Stimulated activated naive CD8-positive, alpha-beta T cell treated with anti-CD3 and anti-CD28 coated beads, Interleukin-15, Interleukin-2, amounts not matched to agents 100 U/mL and 50 U/mL, for 24 hours (primary cell): Measurements from ENCODE around the gene ADM5.
A peak's percentile ranks its signal among the peaks of the same experiment; 100 is the strongest.
"Not testable (repeated sequence)": the region's sequence is repeated elsewhere in the genome, so short reads cannot be mapped to it uniquely, and the experiment has no call there.

Experiments
- ATAC-seq: fragments of 150-1000 bp; cut with Tn5 transposase; one replicate; pipeline ENCODE4 v1.10.0; 2021
- DNase-seq: peaks from one replicate; pipeline ENCODE4 v3.0.0; 2021

Gene ADM5

DNA sequence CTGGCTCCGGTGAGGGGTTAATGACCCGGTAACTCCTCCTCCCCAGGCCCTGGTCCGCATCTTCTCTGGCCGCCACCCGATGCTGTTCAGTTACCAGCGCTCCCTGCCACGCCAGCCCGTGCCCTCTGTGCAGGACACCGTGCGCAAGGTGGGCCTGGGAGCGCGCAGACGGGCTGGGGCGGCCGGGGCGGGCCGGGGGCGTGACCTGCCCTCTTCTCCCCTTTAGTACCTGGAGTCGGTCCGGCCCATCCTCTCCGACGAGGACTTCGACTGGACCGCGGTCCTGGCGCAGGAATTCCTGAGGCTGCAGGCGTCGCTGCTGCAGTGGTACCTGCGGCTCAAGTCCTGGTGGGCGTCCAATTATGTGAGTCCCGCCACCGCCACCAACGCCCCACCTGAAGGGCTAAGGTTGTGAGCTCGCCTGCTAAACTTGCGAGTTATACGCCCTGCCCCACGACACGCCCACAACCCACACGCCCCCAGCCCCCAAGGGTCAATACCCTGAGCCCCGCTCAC lies 11.9 kb downstream of the ADM5 start:
- DNase-seq = no peak

DNA sequence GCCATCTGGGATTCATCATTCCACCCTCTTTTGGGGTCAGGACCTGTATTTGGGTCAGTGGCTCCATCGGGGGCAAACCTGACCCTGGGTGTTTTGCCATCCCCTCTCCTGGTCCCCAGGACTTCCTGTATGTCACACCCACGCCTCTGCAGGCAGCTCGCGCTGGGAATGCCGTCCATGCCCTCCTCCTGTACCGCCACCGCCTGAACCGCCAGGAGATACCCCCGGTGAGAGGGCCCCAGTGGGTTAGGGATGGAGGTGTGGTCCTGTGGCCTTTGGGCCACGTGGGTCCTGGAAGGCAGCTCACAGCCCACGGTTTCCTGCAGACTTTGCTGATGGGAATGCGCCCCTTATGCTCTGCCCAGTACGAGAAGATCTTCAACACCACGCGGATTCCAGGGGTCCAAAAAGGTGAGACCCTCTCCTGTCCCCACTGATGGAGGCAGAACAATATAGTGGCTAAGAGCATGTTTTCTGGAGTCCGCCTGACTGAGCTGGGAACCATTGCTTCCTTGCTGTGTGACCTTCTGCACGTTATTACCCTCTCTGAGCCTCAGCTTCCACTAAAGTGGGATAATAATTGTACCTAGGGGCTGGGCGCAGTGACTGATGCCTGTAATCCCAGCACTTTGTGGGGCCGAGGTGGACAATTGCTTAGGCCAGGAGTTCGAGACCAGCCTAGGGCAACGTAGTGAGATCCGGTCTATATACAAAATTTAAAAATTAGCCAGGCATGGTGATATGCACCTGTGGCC lies 15.7 kb downstream of the ADM5 start:
- ATAC-seq = no peak
- DNase-seq = no peak

More for the DNA sequence above, 11.9 kb downstream of the ADM5 start:
- ATAC-seq = peak; percentile 25

DNA sequence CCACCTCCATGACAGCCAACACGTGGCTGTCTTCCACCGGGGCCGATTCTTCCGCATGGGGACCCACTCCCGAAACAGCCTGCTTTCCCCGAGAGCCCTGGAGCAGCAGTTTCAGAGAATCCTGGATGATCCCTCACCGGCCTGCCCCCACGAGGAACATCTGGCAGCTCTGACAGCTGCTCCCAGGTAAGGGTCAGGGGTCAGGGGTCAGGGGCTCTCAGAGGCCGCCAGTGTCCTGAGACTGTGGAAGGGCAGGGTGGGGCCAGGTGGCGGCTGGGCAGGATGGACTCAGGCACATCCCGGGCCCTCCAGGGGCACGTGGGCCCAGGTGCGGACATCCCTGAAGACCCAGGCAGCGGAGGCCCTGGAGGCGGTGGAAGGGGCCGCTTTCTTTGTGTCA lies 16.5 kb downstream of the ADM5 start:
- ATAC-seq (no peak), DNase-seq (no peak)

DNA sequence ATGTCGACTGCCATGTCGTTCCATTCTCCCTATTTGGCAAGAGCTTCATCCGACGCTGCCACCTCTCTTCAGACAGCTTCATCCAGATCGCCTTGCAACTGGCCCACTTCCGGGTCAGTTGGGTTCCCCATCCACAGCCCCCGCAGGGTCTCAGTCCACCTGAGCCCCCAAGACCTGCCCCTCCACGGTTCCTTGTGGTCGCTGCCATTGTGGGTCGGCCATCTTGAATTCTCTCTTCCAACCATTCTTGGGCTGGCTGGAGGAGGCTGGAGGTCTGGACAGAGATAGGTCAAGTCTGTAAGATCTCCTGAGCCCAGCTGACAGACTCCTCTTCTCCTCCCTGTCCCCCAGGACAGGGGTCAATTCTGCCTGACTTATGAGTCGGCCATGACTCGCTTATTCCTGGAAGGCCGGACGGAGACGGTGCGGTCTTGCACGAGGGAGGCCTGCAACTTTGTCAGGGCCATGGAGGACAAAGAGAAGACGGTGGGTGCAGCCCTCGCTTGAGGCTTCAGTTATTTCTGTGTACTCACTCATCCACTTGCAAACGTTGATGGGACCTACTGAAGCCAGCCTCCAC lies 21.1 kb downstream of the ADM5 start:
- ATAC-seq (no peak), DNase-seq (no peak)

DNA sequence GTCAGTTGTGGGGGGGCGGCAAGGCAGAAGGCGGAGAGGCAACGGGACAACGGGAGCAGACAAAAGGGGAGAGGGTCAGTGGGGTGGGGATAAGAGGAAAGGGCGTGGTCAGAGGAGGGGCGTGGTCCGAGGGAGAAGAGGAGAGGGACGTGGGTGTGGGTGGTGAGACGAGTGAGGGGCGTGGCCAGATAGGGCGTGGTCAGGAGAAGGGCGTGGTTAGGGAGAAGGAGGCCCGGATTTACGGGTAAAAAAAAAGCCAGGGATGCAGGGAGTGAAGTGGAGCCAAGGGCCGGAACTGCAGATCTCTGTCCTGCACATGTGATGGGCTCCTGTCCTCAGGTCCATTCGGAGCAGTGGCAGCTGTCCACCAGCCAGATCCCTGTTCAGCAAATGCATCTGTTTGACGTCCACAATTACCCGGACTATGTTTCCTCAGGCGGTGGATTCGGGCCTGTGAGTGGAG lies 23.0 kb downstream of the ADM5 start:
- ATAC-seq = no peak
- DNase-seq = no peak

DNA sequence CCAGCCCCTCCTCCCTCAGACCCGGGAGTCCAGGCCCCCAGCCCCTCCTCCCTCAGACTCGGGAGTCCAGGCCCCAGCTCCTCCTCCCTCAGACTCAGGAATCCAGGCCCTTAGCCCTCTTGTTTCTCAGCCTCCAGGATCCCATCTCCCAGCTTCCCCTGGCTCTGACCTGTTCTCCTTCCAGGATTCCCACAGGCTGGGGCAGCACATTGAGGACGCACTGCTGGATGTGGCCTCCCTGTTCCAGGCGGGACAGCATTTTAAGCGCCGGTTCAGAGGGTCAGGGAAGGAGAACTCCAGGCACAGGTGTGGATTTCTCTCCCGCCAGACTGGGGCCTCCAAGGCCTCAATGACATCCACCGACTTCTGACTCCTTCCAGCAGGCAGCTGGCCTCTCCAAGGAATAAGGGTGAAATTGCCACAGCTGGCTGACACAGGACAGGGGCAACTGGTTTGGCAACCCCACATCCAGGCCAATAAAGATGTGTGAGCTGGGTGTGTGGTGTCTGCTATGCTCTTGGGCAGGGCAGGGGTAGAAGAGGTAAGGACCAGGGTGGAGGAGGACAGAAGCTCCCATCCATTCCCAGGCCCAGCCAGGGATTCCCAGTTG lies 23.9 kb downstream of the ADM5 start:
- ATAC-seq = no peak
- no peak for DNase-seq

DNA sequence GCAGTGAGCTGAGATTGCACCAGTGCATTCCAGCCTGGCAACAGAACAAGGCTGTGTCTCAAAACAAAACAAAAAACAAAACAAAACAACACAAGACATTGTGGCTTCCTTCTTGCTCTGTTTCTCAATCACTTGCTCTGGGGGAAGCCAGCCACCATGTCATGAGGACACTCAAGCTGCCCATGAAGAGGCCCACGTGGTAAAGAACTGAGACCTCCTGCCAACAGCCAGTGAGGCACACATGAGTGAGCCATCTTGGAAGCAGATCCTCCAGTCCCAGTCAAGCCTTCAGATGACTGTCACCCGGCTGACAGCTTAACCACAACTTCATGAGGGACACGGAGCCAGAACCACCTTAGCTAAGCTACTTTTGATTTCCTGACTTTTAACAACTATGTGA lies 26.8 kb downstream of the ADM5 start:
- DNase-seq (no peak), ATAC-seq (no peak)

DNA sequence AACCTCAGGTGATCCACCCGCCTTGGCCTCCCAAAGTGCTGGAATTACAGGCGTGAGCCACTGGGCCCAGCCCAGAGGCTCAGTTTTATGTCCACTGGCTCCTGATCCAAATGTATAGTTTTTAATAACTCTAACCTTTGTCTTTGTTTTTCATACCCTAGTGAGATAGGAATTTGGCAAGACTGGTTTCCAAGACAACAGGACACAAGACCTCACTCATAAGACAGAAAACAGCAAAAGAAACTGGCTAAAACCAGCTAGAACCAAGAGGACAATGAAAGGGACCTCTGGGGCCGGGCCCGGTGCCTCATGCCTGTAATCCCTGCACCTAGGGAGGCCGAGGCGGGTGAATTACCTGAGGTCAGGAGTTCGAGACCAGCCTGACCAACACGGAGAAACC lies 29.1 kb downstream of the ADM5 start:
- DNase-seq = no peak
- no peak for ATAC-seq

DNA sequence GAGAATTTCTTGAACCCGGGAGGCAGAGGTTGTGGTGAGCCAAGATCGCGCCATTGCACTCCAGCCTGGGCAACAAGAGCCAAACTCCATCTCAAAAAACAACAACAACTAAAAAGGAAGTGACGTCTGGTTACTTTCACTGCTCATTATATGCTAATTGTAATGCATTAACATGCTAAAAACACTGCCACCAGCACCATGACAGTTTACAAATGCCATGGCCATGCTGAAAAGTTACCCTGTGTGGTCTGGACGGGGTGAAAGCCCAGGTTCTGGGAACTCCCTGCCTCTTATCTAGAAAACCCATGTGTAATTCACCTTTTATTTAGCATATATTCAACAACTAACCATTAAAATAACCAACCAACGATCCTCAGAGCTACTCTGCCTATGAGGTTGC lies 29.6 kb downstream of the ADM5 start:
- ATAC-seq = no peak

DNA sequence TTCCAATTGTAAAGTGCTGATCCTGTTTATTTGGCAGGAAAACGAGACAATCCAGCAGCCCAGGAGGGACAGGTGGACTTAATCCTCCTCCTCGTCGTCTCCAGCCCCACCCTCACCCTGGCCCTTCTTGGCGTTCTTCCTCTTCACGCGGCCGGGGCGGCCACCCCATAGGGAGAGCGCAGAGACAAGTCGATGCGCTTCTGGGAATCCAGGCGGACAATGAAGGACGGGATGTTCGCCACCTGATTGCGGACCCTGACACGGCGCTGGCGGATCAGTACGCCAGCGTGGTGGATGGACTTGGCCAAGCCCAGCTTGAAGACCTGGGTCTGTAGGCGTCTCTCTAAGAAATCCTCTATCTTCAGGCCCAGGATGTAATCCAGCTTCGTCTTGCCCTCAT lies 30.0 kb downstream of the ADM5 start:
- not testable (repeated sequence) for DNase-seq, ATAC-seq

More for the DNA sequence above, 29.6 kb downstream of the ADM5 start:
- DNase-seq = no peak

DNA sequence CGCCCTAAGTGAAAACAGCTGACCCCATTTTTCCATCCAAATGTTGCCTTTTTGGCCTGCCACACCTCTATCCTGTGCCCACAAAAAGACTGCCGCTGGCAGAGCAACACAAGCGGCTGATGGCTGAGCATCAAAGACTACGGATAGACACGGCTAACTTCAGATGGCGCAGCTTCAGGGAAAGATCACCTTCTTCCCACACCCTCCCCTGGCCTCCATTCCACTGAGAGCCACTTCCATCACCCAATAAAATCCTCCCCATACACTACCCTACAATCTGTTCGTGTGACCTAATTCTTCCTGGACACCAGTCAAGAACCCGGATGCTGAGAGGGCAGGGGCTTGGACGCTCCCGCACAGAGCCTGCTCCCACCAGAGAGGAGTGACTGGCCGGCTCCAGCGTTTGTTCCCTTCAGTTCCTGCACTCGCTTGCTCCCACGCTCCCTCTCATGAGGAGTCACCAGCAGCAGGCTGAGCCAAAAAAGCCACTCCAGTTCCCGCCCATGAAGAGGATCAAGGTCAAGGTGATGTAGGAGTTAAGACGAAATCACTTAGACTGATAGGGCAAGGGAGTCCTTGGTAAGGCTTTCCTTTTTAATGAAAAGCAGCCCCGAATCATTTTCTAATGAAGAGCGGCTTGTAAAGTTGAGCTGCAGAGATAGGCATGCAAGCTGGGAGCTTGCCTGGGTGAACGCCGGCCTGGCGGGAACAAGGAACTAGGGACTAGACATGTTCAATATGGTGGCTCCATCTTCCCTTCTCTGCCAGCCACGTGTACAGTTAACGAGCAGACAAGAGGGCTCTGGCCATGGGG lies 38.0 kb downstream of the ADM5 start:
- DNase-seq = no peak
- no peak for ATAC-seq

DNA sequence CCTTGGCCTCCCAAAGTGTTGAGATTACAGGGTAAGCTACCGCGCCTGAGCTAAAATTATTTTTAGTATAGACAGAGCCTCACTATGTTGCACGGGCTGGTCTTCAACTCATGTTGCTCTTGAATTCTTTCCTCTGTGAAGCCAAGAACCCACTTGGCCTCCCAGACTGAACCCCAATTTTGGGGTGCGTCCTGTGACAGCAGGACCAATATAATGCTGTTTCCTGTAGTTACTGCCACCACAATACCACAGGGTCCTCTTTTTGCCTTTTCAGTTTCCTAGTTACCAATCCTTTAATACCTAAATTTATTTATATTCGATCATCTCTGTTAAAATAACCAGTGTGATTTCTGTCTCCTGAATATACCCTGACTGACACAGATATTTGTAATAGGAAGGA lies 40.8 kb downstream of the ADM5 start:
- DNase-seq (no peak), ATAC-seq (no peak)

DNA sequence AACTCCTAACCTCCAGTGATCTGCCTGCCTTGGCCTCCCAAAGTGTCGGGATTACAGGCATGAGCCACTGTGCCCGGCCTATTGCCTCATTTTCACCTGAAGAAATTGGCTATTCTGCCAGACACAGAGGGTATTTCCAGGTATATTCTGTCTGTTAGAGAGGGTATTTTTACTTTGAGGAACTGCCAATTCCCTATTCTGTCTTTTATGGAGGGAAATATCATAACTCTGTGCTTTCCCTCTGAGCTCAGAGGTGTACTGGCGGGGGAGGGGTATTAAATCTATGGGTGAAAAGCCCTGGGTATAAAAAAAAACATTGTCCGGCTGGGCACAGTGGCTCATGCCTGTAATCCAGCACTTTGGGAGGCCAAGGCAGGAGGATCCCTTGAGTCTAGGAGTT lies 48.9 kb downstream of the ADM5 start:
- ATAC-seq (no peak), DNase-seq (no peak)

DNA sequence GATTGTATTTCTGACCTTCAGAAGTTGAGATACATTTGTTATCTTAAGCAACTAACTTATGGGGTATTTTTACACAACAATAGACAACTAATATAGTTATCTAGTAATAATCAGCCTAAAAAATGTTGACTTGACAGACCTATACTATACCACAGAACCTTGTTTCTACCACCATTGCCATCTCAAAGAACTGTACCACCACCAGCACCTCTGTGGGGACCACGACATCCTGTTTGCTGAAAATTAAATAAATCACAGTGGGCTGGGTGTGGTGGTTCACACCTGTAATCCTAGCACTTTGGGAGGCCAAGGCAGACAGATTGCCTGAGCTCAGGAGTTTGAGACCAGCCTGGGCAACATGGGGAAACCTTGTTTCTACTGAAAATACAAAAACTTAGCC lies 49.7 kb downstream of the ADM5 start:
- ATAC-seq = no peak
- no peak for DNase-seq

DNA sequence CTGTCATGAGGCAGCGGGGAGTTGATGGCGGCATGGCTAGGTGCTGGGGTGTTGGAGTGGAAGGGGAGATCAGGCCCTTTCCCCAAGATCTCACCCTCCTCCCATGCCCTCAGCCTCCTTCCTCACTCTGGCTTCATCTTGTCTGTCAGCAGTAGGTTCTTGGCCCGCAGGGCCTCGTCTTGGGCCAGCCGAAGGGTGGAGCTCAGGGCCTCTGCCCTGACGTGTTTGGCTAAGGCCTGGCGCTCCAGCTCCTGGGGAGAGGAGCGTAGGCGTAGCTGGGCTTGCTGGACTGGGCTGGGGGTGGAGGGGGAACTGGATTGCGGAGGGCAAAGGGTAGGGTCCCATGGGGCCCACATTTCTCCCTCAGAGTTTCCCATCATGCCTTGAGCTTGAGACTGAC lies 50.5 kb downstream of the ADM5 start:
- ATAC-seq = no peak
- DNase-seq = no peak
